ENCODE data around the gene MMP25.

- TF ChIP-seq, protein P1, sequence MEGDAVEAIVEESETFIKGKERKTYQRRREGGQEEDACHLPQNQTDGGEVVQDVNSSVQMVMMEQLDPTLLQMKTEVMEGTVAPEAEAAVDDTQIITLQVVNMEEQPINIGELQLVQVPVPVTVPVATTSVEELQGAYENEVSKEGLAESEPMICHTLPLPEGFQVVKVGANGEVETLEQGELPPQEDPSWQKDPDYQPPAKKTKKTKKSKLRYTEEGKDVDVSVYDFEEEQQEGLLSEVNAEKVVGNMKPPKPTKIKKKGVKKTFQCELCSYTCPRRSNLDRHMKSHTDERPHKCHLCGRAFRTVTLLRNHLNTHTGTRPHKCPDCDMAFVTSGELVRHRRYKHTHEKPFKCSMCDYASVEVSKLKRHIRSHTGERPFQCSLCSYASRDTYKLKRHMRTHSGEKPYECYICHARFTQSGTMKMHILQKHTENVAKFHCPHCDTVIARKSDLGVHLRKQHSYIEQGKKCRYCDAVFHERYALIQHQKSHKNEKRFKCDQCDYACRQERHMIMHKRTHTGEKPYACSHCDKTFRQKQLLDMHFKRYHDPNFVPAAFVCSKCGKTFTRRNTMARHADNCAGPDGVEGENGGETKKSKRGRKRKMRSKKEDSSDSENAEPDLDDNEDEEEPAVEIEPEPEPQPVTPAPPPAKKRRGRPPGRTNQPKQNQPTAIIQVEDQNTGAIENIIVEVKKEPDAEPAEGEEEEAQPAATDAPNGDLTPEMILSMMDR (IDR thresholded peaks at IDR 0.05; ENCODE audit: low read depth, low read length) = no peak
- TF ChIP-seq EZH2phosphoT487 (IDR thresholded peaks at IDR 0.05; ENCODE audit: low read depth) = no peak
Observed at GRCh38 chr16:3098459-3099394, 52.4 kb downstream of the MMP25 start, which contains the start of gene ZSCAN10.

Data from OCI-LY3 (cell line).